AG10803 (cell line): ENCODE data around the gene S100Z.
A peak's percentile ranks its signal among the peaks of the same experiment; 100 is the strongest.
"Not testable (repeated sequence)": the region's sequence is repeated elsewhere in the genome, so short reads cannot be mapped to it uniquely, and the experiment has no call there.

Source experiments
- DNase-seq: peaks from one replicate; pipeline ENCODE4 v3.0.0; 2010; ENCODE audit warnings: low read depth
- H3K4me3 ChIP-seq: 2 replicates; pipeline ENCODE4 v1.5.1; 2011; ENCODE audit warnings: mild to moderate bottlenecking, low read length, control low read depth
- TF ChIP-seq, protein P1 (sequence below): conservative IDR thresholded peaks from 2 replicates; pipeline ENCODE4 v1.5.1; 2011; ENCODE audit warnings: mild to moderate bottlenecking, low read length, control low read depth, inconsistent platforms

Gene S100Z

DNA sequence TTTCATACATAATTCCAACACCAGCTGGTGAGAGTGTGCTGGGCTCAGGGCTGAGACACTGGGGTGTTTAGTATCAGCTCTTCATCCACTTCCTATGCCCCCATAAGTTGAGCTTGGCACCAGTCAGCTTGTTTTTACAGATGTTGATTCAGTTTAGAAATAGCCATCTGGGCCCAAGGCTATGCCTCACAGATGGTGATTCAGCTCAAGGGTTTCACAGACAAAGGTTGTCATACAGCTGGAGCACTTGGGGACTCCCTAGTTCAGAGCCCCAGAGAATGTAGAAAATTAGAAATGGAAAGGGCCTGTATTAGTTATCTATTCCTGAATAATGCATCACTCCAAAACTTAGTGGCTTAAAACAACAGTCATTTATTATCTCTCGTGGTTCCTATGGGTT, 92.8 kb downstream of the S100Z start:
- TF ChIP-seq, protein P1, sequence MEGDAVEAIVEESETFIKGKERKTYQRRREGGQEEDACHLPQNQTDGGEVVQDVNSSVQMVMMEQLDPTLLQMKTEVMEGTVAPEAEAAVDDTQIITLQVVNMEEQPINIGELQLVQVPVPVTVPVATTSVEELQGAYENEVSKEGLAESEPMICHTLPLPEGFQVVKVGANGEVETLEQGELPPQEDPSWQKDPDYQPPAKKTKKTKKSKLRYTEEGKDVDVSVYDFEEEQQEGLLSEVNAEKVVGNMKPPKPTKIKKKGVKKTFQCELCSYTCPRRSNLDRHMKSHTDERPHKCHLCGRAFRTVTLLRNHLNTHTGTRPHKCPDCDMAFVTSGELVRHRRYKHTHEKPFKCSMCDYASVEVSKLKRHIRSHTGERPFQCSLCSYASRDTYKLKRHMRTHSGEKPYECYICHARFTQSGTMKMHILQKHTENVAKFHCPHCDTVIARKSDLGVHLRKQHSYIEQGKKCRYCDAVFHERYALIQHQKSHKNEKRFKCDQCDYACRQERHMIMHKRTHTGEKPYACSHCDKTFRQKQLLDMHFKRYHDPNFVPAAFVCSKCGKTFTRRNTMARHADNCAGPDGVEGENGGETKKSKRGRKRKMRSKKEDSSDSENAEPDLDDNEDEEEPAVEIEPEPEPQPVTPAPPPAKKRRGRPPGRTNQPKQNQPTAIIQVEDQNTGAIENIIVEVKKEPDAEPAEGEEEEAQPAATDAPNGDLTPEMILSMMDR = no peak
- no peak overlapping the region for H3K4me3 ChIP-seq
- peak; percentile 45 for DNase-seq

DNA sequence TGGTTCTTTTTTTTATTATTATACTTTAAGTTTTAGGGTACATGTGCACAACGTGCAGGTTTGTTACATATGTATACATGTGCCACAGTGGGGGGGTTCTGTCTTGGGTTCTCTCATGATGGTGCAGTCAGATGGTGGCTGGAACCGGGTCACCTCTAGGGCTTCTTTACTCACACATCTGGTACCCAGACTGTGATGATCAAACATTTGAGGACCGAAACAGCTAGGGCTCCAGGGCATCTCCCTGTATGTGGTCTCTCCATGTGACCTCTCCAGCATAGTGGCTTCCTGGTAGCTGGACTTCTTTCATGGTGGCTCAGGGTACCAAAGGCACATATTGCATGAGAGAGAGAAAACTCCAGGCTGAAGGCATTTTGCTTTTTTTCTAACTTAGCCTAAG, 93.2 kb downstream of the S100Z start:
- TF ChIP-seq, protein P1 = no peak
- no peak for DNase-seq
- no peak overlapping the region for H3K4me3 ChIP-seq

- H3K4me3 ChIP-seq = no peak overlapping the region
- no peak for DNase-seq
- TF ChIP-seq, protein P1 = no peak
These were observed 94.8 kb downstream of the S100Z start for GRCh38 chr5:76944638-76945037.

DNA sequence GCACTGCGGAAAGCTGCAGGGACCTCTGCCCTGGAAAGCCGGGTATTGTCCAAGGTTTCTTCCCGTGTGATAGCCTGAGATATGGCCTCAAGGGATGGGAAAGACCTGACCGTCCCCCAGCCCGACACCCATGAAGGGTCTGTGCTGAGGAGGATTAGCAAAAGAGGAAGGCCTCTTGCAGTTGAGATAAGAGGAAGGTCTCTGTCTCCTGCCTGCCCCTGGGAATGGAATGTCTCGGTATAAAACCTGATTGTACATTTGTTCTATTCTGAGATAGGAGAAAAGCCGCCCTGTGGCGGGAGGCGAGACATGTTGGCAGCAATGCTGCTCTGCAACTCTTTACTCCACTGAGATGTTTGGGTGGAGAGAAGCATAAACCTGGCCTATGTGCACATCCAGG, 95.4 kb downstream of the S100Z start:
- DNase-seq, H3K4me3 ChIP-seq: not testable (repeated sequence)

- no peak for DNase-seq
- H3K4me3 ChIP-seq = no peak overlapping the region
- TF ChIP-seq, protein P1 = no peak
These were observed 96.3 kb downstream of the S100Z start for GRCh38 chr5:76946090-76946489.

DNA sequence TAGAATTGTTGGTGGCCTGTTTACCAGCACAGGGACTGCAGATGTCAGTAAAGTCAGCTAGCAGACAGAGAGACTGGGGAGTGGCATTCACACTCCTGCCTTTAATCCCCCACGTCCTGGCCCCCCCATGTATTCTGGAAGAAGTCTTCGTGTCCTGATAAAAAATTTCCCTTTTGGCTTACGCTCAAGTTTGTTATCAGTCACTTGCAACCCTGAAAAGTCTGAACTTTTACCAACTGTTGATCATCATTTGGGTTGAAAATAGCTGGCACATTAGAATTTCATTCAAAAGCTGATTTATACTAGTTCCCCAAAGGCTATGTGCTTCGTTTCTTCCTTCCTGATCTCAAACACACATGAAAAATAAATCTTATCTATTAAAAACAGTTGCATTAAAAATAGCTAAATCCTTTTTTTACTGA, 97.3 kb downstream of the S100Z start:
- TF ChIP-seq, protein P1 = no peak
- H3K4me3 ChIP-seq = no peak overlapping the region

DNA sequence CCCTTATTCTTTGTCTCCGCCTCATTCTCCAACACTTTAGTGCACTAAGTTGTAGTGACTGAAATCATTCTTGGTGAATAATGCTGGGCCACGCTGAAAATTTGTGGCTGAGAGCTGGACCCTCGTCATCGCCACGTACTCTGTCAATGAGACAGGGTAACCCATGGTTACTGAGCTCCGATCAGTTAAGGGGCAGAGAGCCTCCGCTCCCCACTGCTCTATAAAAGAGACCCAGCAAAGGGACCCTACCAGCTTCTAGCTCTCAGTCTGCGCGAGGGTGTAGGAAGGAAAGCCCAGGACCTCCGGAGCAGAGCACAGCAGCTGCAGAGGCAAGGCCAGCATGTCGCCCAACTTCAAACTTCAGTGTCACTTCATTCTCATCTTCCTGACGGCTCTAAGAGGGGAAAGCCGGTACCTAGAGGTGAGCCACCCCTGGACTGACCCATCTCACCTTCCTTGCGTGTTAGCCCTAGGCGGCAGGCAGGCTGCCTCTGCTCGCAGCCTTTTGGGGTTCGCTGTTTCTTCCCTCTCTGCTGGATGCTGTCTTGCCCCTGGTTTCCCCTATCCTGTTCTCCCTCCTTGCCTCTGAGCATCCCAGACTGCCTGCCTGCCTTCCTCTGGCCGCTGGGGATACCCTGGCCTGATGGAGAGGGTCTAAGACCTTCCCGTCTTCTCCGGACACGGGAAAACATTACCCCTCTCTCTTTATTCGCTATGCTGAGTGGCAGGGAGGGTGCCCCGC, 103.2 kb downstream of the S100Z start, which contains the start of gene CRHBP:
Gene CRHBP (plus strand): TSS at position 251 of the 742 bp plus-strand sequence. CDS start 90 bp downstream, at position 341.
- no peak for DNase-seq
- no peak within 1 kb of the TSS for H3K4me3 ChIP-seq
- TF ChIP-seq, protein P1 = no peak

More for the DNA sequence above, 97.3 kb downstream of the S100Z start:
- no peak for DNase-seq
